CD4-positive, alpha-beta T cell treated with Interleukin-6 at 100 ng/mL for 8 hours (primary cell): Measurements from ENCODE around the gene LDLRAD4.

Experiments used
- DNase-seq: peaks from one replicate; pipeline ENCODE4 v3.0.0-alpha.2; 2020; ENCODE audit warnings: mixed read lengths, low spot score

Gene LDLRAD4

DNA sequence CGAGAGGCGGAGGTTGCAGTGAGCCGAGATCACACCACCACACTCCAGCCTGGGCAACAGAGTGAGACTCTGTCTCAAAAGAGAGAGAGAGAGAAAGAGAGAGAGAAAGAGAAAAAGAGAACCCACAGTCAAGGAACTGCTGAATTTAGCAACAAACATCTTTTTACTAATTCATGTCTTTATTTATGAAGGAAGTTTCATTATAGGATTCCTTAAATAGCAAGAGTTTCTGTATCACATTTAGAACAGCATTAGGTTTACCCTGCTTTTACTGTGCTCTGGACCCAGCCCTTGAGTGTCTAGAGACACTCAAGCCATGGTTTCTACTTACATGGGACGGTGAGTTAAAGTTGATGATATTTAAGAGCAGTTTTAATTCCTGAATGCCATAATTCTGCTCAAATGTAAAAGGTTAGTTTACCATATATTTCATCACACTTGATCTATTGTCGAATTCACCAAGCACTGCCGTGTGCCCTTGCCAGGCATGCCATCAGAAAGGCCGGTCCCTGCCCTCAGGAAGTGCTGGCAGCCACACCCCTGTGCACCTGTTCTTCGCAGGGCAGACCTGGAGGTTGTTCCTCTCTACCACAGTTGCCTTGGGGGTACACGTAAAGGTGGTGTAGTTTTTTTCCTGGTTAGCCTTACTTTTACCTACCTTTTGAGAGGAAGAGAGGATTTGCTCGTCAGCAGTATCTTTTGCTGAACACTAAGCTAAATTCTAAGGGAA, 153.3 kb downstream of the LDLRAD4 start:
- DNase-seq: peak; percentile 45

DNA sequence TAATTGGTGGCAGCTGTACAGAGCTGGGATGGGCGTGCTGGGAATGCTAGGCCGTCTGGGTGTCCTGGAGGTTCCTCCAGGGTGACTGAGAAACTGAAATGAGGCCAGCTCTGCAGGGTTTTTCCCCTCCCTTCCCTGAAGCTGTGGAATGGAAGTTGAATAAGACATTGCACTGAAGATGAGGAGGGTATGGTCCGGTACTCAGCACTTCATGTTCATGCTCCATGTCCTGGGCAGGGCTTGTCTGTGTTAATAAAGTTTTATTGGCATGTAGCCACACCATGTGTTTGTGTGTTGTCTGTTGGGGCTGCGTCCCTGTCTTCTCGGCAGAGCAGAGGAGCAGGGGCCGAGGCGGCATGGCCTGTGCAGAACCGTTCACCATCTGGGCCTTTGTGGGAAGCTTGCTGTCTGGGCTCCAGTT, 154.0 kb downstream of the LDLRAD4 start:
- DNase-seq: no peak

DNA sequence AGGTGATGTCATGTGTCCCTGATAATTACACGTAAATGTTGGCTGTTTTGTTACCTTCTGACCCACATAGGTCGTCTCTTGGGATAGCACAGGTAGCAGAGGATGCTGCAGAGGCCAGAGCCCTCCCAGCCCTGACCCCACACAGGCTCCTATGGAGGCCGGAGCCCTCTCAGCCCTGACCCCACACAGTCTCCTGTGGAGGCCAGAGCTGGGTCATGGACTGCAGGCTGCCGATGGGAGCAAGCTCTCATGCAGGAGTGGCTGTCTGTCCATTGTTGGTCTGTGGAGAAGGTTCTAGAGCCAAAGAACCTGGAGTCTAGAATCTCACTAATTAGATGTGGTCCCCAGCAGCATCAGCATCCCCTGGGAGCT, 155.5 kb downstream of the LDLRAD4 start:
- no peak for DNase-seq

DNA sequence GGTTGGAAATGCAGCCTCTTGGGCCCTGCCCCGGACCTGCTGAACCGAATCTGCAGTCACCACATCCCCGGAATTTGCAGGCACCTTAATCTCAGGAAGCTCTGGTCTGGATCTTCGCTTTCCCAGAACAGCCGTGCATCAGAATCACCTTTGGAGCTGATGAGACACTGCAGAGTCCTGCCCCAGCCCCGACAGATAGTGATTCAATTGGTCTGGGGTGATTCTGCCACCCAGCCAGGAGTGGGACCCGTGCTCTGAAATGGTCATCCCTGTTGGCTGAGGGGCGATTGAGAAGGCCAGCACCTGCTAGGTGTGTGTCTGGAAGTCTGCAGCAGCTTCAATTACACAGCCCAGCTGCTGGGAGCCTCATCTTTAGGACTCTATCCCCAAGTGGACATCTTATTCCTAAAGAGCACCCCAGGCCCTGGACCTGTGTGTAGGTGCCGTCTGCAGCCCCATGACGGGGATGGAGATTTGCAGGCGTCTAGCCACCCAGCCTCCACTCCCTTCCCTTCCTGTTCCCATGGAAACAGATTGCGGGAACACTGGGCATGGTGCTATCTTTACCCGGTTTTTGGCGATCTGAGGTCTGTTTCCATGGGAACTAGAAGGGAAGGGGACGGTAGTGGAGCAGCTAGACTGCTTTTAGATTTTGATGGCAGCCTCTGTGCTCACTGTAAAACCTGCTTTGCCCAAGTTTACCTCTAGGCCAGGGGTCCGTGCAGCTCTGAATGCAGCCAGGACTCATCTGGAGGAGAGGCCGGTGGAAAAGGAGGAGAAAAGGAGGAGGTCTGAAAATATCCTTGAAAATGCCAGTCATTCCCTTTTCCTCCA, 156.1 kb downstream of the LDLRAD4 start:
- DNase-seq: no peak

DNA sequence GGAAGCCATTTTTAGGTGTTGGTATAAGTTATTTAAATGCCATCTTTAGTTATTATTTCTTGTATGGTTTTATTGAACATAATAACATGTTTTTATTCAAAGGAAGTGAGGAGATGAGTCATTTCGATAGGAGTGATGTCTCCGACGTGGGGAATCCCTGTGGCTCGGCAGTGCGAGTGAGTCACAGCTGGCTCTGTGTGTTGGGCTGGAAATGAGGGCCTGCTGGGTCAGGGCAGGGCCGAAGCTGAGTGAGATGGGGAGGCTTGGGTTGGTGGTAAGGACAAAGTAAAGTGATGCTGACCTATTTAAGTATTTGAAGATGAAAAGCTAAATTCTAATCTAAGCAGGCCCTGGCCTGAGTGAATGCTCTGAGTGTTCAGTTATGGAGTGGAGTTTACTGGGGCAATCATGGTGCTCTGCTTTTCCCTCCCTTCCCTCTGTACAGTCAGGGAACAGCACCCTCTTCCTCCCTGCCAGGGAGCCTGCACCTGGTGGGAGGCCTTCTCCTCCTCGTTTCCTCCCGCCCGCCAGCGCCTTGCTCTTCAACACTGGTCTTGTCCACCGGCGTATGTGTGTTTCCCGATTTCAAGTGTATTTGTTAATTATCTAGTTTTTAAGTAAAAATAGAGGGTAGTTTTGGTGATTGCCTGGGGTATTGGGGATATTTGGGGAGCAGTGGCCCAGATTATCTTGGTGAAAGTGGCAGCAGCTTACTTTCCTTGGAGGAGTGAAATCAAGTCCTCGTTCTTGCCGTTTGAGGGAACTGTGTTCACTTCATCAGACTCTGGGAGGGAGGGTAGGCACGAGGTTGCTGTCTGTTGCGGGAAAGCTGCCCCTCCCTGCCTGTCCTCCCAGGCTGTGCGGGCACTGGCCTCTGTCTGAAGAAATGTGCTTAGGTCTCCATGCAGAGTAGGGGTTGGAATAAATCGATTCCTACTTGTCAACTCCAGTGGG, 157.0 kb downstream of the LDLRAD4 start:
- DNase-seq: peak; percentile 84

DNA sequence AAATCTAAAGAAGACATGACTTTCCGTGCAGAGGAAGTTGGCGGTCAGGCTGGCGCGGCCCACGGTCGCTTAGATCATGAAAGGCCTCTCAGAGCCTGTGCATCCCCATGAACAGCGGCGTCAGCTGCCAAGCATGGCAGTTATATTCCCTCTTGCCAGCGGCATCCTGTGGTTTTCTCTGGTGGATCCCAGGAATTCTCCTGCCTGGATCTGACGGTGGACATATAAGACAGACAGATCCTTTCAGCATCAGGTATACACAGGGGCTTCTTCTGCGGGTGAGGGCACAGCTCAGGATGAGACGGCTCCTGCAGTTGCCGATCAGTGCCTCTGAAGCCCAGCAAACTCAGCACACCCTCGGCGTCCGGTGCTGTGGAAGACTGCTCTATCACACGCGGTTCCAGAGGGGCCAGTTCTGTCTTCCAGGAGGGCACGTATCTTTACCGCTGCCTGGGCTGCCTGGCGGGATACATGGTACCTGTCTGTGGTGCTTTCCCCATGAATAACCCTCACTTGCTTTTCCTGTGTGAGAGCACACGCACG, 157.8 kb downstream of the LDLRAD4 start:
- peak; percentile 61 for DNase-seq

DNA sequence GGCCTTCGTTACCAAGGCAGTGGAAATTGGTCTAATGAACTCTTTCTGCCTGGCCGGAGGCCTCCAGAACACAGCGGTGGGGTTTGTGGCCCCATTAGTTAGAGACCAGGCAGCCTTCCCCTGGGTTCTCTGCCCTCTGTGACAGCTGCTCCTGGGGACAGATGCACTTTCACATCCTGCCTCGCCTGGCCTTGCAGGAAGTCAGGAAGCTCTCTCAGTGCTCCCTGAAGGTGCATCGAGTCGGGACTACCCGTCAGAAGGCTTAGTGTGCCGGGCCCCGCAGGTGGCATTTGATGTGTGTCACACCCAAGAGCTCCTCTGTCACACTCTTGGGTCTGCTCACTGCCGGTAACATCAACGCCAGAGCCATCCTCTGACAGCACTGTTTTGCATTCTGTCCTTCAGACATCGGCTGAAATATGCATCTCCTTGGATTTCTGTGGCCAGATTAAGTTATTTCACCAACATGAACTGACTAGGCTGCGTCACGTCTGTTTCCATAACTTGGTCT, 158.3 kb downstream of the LDLRAD4 start:
- DNase-seq: peak; percentile 85

DNA sequence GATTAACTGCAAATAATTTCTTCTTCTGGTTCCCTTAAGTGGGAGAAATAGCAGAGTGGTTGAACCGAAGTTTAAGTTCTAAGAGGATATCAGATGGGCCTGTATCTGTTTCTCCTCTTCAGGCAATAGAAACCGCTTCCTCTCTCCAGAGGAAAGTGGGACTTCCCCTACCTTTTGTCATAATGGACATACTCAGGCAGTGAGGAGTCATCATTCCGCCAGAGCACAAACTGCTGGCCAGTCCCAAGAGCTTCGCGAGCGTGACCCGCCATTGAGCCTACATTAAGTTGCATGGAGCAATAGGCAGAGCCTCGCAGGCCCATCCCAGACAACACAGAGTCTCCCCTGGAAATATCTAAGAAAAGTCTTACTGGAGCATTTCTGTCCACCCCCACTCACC, 158.9 kb downstream of the LDLRAD4 start:
- peak; percentile 46 for DNase-seq

DNA sequence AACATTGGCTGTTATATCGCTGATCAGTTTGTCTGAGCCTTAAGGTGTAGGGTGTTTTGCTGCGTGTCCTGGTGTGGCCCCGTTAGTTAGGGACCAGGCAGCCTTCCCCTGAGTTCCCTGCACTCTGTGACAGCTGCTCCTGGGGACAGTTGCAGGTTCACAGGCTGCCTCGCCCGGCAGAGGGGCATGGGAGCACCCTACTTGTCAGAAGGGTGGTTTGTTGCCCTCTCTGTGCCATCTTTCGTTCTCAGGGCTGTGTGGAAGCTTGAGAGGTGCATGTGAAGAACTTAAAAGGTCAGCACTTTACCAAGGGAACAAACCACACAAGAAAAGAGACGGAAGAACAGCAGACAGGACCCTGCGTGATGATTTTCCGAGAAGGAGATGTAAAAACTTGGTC, 159.6 kb downstream of the LDLRAD4 start:
- peak; percentile 34 for DNase-seq

DNA sequence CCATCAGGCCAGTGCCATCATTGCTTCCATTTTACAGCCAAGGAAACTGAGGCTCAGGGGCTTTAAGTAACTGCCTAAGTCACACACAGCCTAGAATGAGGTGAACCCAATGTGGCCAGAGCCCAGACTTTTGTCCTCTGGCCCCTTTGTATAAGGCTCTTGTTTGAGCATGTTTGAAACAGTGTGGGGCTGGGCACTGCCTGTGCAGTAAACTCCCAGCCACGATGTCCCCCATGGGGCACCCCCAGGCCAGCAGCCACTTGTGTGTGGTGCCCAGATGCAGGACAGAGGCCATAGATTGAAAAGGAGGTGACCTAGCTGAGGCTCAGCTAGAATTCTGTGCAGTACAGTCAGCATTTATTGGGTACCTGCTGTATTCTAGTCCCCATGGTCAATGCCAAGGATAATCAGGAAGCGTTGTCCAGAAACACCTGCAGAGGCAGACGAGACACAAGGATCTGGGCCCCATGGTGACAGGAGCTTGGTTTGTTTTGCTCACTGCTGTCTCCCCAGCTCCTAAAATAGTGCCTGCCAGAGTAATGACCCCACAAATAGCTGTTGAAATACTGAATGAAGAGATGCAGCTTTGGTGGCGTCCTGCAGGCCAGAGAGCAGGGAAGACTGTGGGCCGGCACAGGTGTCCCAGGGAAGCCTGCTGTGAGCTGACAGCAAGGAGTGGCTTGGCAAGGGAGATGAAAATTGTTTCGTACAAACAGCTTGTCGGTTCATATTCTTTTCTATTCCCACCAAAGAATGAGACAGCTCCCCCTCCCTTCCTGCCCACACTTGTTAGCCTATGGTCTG, 160.7 kb downstream of the LDLRAD4 start:
- no peak for DNase-seq

DNA sequence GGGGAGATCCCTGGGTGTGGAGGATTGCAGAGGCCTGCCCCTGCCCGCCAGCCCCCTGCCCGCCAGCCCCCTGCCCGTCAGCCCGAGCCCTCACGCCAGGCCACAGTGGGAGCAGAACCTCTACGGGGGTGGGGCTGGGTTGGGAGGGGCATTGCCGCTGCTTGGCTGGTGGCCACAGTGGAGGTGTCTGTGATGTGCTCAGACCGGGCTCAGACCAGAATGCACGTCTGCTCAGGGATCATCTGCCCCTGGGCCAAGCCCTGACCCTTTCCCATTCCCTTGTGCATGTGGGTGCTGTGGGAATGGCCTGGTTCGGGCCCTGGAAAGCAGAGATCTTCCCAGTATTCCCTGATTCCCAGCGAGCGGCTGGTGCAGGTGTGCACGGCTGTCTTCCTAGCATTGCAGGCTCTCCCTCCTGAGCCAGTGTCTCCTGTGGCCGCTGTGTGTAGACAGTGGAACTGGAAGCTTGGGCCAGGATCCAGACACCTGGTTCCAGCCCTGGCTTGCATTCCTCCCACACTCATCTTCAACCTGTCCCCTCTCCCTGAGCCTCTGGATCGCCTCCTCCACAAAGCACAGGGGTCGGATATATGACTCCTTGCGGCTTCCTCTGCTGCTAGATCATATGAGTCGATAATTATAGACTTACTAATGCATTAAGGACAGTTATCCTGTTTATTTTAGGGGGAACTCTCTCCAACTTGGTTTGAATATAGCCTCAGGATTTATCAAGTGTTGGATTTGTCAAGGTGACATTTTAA, 161.6 kb downstream of the LDLRAD4 start:
- DNase-seq: no peak

DNA sequence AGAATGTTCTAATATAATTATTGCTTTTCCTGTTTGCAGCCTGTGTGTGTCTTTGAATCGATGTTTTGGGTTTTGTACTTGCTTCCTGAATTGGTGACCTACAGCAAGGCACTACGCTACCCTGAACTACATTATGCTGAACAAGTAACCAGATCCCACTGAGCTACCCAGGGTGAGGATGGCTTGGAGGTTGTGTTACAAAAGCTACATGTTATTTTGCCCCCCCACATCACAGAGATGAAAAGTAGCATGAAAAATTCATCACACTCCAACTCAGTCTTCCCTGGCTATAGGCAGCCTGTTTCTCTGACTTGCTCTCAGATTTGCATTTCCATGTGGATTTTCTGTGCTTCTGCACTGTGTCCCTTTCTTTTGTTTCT, 162.1 kb downstream of the LDLRAD4 start:
- no peak for DNase-seq

DNA sequence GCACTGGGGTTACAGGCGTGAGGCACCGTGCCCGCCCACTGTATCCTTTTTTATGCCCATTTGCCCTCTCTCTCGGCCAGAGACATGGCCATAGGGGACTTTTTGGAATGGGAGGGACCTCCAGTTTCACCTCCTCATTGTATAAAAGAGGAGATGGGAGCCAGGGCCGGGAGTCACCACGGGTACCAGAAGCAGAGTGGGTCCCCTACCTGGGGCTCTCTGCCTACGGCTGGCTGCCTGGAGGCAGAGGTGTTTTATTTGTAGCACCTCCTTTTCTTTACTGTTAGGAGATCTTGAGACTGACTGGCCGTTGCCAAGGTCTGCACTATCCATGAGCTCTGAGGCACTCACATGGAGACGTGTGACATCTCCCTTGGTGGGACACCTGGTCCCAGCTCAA, 162.8 kb downstream of the LDLRAD4 start:
- DNase-seq: no peak

DNA sequence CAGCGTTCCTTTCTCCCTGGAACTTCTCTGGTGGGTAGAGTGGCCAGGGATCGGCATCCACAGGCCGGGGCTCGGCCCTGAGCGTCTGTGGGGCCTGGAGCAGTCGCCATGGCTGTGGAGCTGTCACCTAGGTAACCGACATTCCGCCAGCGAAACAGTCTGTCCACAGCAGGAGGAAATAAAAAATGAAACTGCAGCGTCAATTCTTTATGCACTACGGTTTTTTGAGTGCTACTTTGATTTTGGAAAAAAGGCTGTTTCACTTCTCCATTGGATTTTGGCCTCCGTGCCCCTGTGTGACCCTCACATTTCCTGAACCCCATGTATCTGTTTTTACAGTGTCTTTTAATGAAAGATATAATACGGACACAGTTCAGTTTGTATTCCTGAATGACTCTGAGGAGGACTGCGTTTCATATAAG, 163.4 kb downstream of the LDLRAD4 start:
- DNase-seq: peak; percentile 44

DNA sequence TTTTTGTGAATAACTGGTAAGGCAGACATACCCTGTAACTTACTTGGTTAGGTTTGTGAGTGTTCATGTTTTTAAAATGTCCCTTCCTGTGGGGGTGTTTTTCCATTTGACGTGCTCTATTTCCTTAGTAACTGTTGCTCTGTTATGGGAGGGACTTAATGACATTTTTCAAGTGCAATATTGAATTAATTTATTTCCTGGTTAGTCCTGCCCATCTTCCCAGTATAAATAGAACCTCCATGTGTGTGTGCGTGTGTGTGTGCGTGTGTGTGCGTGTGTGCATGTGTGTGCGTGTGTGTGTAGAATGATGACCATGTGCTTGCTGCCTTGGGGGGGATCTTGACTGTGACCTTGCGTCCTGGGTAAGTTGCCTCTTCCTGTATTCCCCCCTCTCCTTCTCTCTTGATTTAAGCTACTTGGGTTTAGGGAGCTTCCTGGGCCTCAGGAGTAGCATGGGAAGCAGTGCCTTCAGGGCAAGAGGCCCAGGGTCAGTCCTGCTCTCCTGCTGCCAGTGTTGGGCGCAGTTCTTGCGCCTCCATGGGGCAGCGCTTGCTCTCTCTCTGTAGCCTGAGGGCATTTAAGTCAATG, 163.9 kb downstream of the LDLRAD4 start:
- peak; percentile 57 for DNase-seq

DNA sequence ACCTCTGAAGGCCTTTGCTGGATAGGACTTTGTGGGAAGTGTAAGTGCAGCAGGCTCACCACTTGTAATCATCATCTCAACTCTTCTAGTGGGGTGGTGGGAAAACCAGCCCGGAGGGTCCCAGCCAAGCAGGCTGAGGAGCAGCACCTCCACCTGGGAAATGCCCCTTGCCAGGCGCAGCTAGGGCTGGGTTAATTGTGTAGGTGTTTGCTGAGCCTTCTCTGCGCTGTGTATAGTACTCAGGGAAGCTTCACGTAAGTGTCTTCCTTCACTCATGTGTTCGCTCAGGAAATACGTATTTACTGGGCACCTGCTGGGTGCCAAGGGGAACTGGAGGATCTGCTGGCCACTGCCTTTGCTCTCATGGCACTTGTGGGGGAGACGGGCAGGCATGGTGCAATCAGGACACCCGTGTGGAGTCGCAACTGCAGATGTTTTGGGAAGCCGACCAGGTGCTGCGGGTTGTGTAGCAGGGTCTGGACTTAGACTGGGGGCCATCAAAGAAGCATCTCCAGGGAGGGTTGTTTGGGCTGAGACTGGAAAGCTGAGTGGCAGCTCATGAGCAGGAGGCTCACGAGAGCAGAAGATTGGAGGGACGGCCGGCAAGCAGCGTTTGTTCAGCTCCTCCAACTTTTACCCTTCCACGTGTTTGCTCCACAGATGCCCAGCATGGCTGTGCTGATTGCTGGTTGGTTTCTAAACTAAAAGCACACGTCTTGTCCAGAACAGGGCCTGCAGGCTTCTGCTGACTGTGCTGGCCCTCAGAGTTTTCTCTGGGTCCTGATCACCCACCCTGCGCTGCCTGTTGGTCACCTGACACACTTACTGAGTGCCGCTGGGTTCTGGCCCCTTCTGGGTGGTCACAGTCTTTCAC, 164.6 kb downstream of the LDLRAD4 start:
- peak; percentile 21 for DNase-seq

DNA sequence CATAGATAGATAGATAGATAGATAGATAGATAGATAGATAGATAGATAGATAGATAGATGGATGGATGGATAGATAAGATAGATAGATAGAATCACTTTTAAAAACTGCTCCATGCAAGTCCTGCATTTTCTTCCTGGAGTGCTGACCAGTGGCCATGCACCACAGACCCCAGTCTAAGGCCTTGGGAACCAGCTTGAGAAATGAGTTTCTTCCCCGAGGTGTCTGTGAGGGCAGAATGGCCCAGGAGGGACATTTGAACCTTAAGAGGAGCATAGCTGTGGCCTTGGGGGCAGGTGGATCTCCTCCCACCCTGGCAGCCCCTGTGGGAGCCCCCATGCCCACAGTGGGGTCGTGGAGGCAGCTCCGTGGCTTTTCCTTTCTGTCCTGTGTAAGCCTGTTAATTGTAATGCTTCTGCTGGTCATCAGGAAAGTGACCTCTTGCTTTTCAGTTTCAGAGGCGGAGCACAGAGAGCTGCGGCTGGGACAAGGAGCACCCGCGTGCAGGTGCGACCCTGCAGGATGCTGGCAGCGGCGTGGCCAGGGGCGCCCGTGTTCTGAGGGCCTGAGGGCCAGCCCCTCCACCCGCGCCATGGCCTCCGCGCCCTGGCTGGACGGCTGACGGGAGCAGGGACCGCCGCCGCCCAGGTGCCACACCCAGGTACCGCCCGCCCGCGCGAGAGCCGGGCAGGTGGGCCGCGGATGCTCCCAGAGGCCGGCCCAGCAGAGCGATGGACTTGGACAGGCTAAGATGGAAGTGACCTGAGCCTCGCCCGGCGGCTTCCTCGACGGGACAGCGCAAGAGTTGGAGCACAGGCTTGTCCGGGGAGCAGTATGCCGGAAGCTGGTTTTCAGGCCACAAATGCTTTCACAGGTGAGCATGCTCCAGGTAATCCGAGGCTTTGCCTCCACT, 168.6 kb downstream of the LDLRAD4 start:
- no peak for DNase-seq
